HT1080 (cell line): ENCODE measurements around the gene HPCAL4. TPM values are rescaled to one million over a fixed set of nuclear protein-coding genes. Genes with fewer than 3 reads are reported as not detected.

Source experiments
- DNase-seq: peaks from one replicate; pipeline ENCODE4 v3.0.0-alpha.2; 2015; ENCODE audit warnings: low read depth
- small RNA-seq: library from RNA; depleted of rRNA; stranded (forward); fragments of <200 nt; gene quantifications from one replicate; pipeline ENCODE3, GENCODE V24; 2014
- total RNA-seq: library from RNA; depleted of rRNA; stranded (reverse); fragments of >200 nt; shearing (Covaris generic); gene quantifications from 2 replicates; pipeline ENCODE4 v1.2.3, GENCODE V29; 2014; rRNA removed

The HPCAL4 gene
- total RNA-seq, 1 experiment from 2014 or later: not detected

DNA sequence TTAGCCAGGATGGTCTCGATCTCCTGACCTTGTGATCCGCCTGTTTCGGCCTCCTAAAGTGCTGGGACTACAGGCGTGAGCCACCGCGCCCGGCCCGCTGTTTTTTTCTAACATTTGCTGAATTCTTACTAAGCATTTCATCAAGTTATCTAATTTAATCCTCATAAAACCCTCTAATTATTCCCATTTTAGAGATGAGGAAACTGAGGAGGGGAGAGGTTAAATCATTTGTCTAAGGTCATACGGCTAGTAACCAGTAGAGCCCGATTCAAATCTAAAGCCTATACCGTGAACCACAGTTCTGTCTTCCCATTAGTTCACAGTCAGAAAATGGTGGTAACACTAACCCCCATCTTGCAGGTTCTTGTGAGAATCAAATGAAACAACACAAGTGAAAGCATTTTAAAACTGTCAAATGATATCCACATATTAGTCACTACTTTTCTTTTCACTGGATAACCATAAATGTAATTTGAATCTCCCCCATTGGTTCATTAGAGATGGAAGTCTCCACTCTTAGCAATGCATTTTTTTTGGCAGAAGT, 62.4 kb downstream of the HPCAL4 start:
- DNase-seq: no peak

Small RNAs within 50 kb of the gene (small RNA-seq; reads per million reads assigned to genes)
- not detected for gene RNU7-121P

Other genes starting within 250 kb of the HPCAL4 start
- gene BMP8A, start 199.8 kb downstream of the HPCAL4 start, total RNA-seq: not detected in 2 replicates
- 177 and 266 TPM in 2 replicates for gene PABPC4, start 114.6 kb downstream of the HPCAL4 start, total RNA-seq
- gene HEYL, start 51.8 kb downstream of the HPCAL4 start, total RNA-seq: not detected in 2 replicates
- not detected in 2 replicates for gene NT5C1A, start 19.3 kb downstream of the HPCAL4 start, total RNA-seq
- gene PPIE, start 47.4 kb upstream of the HPCAL4 start, total RNA-seq: 32.3 and 32.4 TPM in 2 replicates
- gene OXCT2, start 79.9 kb upstream of the HPCAL4 start, total RNA-seq: not detected in 2 replicates
- gene BMP8B, start 97.4 kb upstream of the HPCAL4 start, total RNA-seq: not detected in 2 replicates
- 23.0 and 25.6 TPM in 2 replicates for gene TRIT1, start 192.1 kb upstream of the HPCAL4 start, total RNA-seq
- gene MYCL, start 210.5 kb upstream of the HPCAL4 start, total RNA-seq: 0.40 and 5.6 TPM in 2 replicates